Measurements from ENCODE around the gene PYROXD2. TPM values are rescaled to one million over a fixed set of nuclear protein-coding genes. Genes with fewer than 3 reads are reported as not detected.

Gene PYROXD2
- total RNA-seq, 1 experiment from 2014 or later, result 2.2 TPM

GRCh38 chr10:98368644-98369043, 46.3 kb downstream of the PYROXD2 start:
- Histone ChIP-seq H3K27me3 (replicated peaks; ENCODE audit: control insufficient read depth, insufficient read depth, low read length) (no peaks in the 10 kb centered on the region), H3K4me3 (ENCODE audit: low read depth, low read length) (no peak overlapping the region), H3K9me3 (no peaks in the 10 kb centered on the region), H3K36me3 (ENCODE audit: control insufficient read depth, insufficient read depth, low read length) (no peaks in the 10 kb centered on the region), H3K4me1 (peaks cover under 1% of the 10 kb centered on the region; the same call in 1 of the 2 replicates)
- no TSS peak for BruUV-seq (replicated peaks)
- TF ChIP-seq CTCF (IDR thresholded peaks at IDR 0.05; ENCODE audit: insufficient read depth in 1 of 2, low read depth in 1 of 2, low read length in 1 of 2, severe bottlenecking in 1 of 2, unreplicated experiment in 1 of 2), result no peak
- H3K9me3 Mint-ChIP-seq (ENCODE audit: unreplicated experiment), result no peaks in the 10 kb centered on the region
- H3K4me3 Mint-ChIP-seq (ENCODE audit: unreplicated experiment), result no peak overlapping the region
- no peak for DNase-seq
- H3K27me3 Mint-ChIP-seq (ENCODE audit: insufficient read depth, unreplicated experiment), result peaks cover 16% of the 10 kb centered on the region
- peaks cover 7% of the 10 kb centered on the region for H3K4me1 Mint-ChIP-seq (ENCODE audit: low read depth, unreplicated experiment)
- intact Hi-C loops (cut with micrococcal nuclease; ENCODE audit: unreplicated experiment), result no loop called here
- H3K27ac Mint-ChIP-seq (ENCODE audit: unreplicated experiment), result no peak overlapping the region
- CTCF ChIA-PET, result no interaction called here
- no peaks in the 10 kb centered on the region for H3K36me3 Mint-ChIP-seq (ENCODE audit: insufficient read depth, unreplicated experiment)
- POLR2A ChIA-PET, result no interaction called here

GRCh38 chr10:98367604-98368451, 47.2 kb downstream of the PYROXD2 start:
- CTCF ChIA-PET, result no interaction called here
- H3K4me1 Mint-ChIP-seq (ENCODE audit: low read depth, unreplicated experiment), result peaks cover 10% of the 10 kb centered on the region
- H3K36me3 Mint-ChIP-seq (ENCODE audit: insufficient read depth, unreplicated experiment), result no peaks in the 10 kb centered on the region
- Histone ChIP-seq H3K36me3 (ENCODE audit: control insufficient read depth, insufficient read depth, low read length) (no peaks in the 10 kb centered on the region), H3K4me3 (ENCODE audit: low read depth, low read length) (no peak overlapping the region), H3K9me3 (no peaks in the 10 kb centered on the region), H3K4me1 (peaks cover 8% of the 10 kb centered on the region), H3K27me3 (replicated peaks; ENCODE audit: control insufficient read depth, insufficient read depth, low read length) (no peaks in the 10 kb centered on the region)
- POLR2A ChIA-PET, result no interaction called here
- H3K4me3 Mint-ChIP-seq (ENCODE audit: unreplicated experiment), result no peak overlapping the region
- no peak for TF ChIP-seq CTCF (IDR thresholded peaks at IDR 0.05; ENCODE audit: insufficient read depth in 1 of 2, low read depth in 1 of 2, low read length in 1 of 2, severe bottlenecking in 1 of 2, unreplicated experiment in 1 of 2)
- no peaks in the 10 kb centered on the region for H3K9me3 Mint-ChIP-seq (ENCODE audit: unreplicated experiment)
- H3K27ac Mint-ChIP-seq (ENCODE audit: unreplicated experiment), result no peak overlapping the region
- intact Hi-C loops (cut with micrococcal nuclease; ENCODE audit: unreplicated experiment), result no loop called here
- H3K27me3 Mint-ChIP-seq (ENCODE audit: insufficient read depth, unreplicated experiment), result peaks cover 16% of the 10 kb centered on the region
- DNase-seq, result no peak
- BruUV-seq (replicated peaks), result no TSS peak

GRCh38 chr10:98366062-98366530, 48.9 kb downstream of the PYROXD2 start:
- DNase-seq, result no peak
- BruUV-seq (replicated peaks), result no TSS peak
- Mint-ChIP-seq H3K27me3 (ENCODE audit: insufficient read depth, unreplicated experiment) (peaks cover 10% of the 10 kb centered on the region), H3K36me3 (ENCODE audit: insufficient read depth, unreplicated experiment) (no peaks in the 10 kb centered on the region), H3K4me1 (ENCODE audit: low read depth, unreplicated experiment) (peaks cover 10% of the 10 kb centered on the region), H3K27ac (ENCODE audit: unreplicated experiment) (no peak overlapping the region), H3K9me3 (ENCODE audit: unreplicated experiment) (no peaks in the 10 kb centered on the region), H3K4me3 (ENCODE audit: unreplicated experiment) (no peak overlapping the region)
- Histone ChIP-seq H3K36me3 (ENCODE audit: control insufficient read depth, insufficient read depth, low read length) (no peaks in the 10 kb centered on the region), H3K4me3 (ENCODE audit: low read depth, low read length) (no peak overlapping the region), H3K4me1 (peaks cover 8% of the 10 kb centered on the region), H3K9me3 (no peaks in the 10 kb centered on the region), H3K27me3 (replicated peaks; ENCODE audit: control insufficient read depth, insufficient read depth, low read length) (no peaks in the 10 kb centered on the region)
- CTCF ChIA-PET, result no interaction called here
- POLR2A ChIA-PET, result no interaction called here
- TF ChIP-seq CTCF (IDR thresholded peaks at IDR 0.05; ENCODE audit: insufficient read depth in 1 of 2, low read depth in 1 of 2, low read length in 1 of 2, severe bottlenecking in 1 of 2, unreplicated experiment in 1 of 2), result no peak
- intact Hi-C loops (cut with micrococcal nuclease; ENCODE audit: unreplicated experiment), result no loop called here

All from Caco-2 (cell line).